NB4 (cell line): Measurements from ENCODE around the gene MAS1L.

Source experiments
- CTCF ChIP-seq: IDR thresholded peaks from one replicate; pipeline ENCODE4 v1.5.1; 2012; ENCODE audit warnings: low read depth, low read length
- MAX ChIP-seq: IDR thresholded peaks from 2 replicates; pipeline ENCODE4 v1.6.1; 2011; ENCODE audit warnings: low read depth, low read length
- POLR2A ChIP-seq: IDR thresholded peaks from 2 replicates; pipeline ENCODE4 v1.6.1; 2011; ENCODE audit warnings: mild to moderate bottlenecking; ENCODE audit not compliant: insufficient read length; ENCODE audit errors: extremely low read depth

DNA sequence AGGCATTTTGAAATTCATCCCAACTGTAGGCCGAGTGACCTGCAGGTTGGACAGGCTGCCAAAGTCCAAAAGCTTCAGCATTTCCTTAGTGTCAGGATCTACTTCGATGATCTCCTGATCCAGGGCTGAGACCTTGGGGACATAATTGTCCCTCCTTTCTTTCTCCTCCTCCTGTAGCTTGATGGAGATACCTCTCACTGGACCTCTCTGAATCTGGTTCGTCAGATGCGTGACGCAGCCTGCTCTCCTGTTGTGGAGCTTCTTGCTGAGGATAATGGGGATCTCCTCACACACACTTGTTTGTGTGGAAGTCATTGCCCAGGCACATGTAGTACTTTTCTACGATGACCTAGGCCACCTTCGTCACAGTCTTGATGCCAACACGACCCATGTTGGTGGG, 1.5 kb upstream of the MAS1L start:
- TF ChIP-seq POLR2A (no peak), CTCF (no peak), MAX (no peak)
